HEK293 (cell line): ENCODE data around the gene RANBP1.

Source experiments
- CTCF ChIP-seq: fragments of 450-650 bp; formaldehyde crosslinking; IDR thresholded peaks from 2 replicates; pipeline ENCODE4 v1.5.1; 2016; ENCODE audit warnings: missing biosample characterization, missing genetic modification characterization
- GLIS1 ChIP-seq: fragments of 450-650 bp; formaldehyde crosslinking; IDR thresholded peaks from 2 replicates; pipeline ENCODE4 v1.5.1; 2016; ENCODE audit warnings: missing biosample characterization, missing genetic modification characterization
- MYNN ChIP-seq: fragments of 450-650 bp; formaldehyde crosslinking; IDR thresholded peaks from 2 replicates; pipeline ENCODE4 v1.5.1; 2016; ENCODE audit warnings: missing biosample characterization, missing genetic modification characterization, borderline replicate concordance
- OVOL3 ChIP-seq: fragments of 450-650 bp; formaldehyde crosslinking; IDR thresholded peaks from 2 replicates; pipeline ENCODE4 v1.5.1; 2016; ENCODE audit warnings: missing biosample characterization, missing genetic modification characterization
- ZBTB7A ChIP-seq: fragments of 450-650 bp; formaldehyde crosslinking; IDR thresholded peaks from 2 replicates; pipeline ENCODE4 v1.5.1; 2016; ENCODE audit warnings: low read depth, missing biosample characterization, missing genetic modification characterization
- ZNF184 ChIP-seq: fragments of 450-650 bp; IDR thresholded peaks from 2 replicates; pipeline ENCODE4 v1.5.1; 2018; ENCODE audit warnings: missing biosample characterization, mild to moderate bottlenecking, missing genetic modification characterization
- ZNF274 ChIP-seq, 2 experiments: fragments of 200-500 bp in 1 of 2; fragments of 450-650 bp in 1 of 2; sonication (Bioruptor generic) in 1 of 2; formaldehyde crosslinking in 1 of 2; IDR thresholded peaks; 2 replicates each; pipeline versions ENCODE4 v1.5.1 to v1.6.1; 2014 to 2016; ENCODE audit warnings: borderline replicate concordance in 1 of 2, inconsistent platforms in 1 of 2, low read length in 1 of 2, missing biosample characterization in 1 of 2, missing genetic modification characterization in 1 of 2
- ZNF639 ChIP-seq: fragments of 450-650 bp; formaldehyde crosslinking; IDR thresholded peaks from 2 replicates; pipeline ENCODE4 v1.5.1; 2016; ENCODE audit warnings: missing biosample characterization, missing genetic modification characterization
- ZNF768 ChIP-seq: fragments of 450-650 bp; formaldehyde crosslinking; IDR thresholded peaks from 2 replicates; pipeline ENCODE4 v1.5.1; 2018; ENCODE audit warnings: missing biosample characterization, mild to moderate bottlenecking, missing genetic modification characterization
- ZNF777 ChIP-seq: fragments of 450-650 bp; formaldehyde crosslinking; IDR thresholded peaks from 2 replicates; pipeline ENCODE4 v1.5.1; 2017; ENCODE audit warnings: missing biosample characterization, missing genetic modification characterization, borderline replicate concordance
- ZNF785 ChIP-seq: fragments of 450-650 bp; formaldehyde crosslinking; IDR thresholded peaks from 2 replicates; pipeline ENCODE4 v1.5.1; 2016; ENCODE audit warnings: missing biosample characterization, missing genetic modification characterization
- ZNF830 ChIP-seq: fragments of 450-650 bp; IDR thresholded peaks from 2 replicates; pipeline ENCODE4 v1.5.0; 2018; ENCODE audit warnings: missing biosample characterization, missing genetic modification characterization, low read depth, mild to moderate bottlenecking, moderate library complexity
- TF ChIP-seq, protein P1 (sequence below): fragments of 450-650 bp; formaldehyde crosslinking; conservative IDR thresholded peaks from 2 replicates; pipeline ENCODE4 v1.5.1; 2016; ENCODE audit warnings: low read depth, missing biosample characterization, missing genetic modification characterization
- TF ChIP-seq, protein P2 (sequence below): fragments of 450-650 bp; formaldehyde crosslinking; IDR thresholded peaks from 2 replicates; pipeline ENCODE4 v1.5.1; 2016; ENCODE audit warnings: missing biosample characterization, missing genetic modification characterization

DNA sequence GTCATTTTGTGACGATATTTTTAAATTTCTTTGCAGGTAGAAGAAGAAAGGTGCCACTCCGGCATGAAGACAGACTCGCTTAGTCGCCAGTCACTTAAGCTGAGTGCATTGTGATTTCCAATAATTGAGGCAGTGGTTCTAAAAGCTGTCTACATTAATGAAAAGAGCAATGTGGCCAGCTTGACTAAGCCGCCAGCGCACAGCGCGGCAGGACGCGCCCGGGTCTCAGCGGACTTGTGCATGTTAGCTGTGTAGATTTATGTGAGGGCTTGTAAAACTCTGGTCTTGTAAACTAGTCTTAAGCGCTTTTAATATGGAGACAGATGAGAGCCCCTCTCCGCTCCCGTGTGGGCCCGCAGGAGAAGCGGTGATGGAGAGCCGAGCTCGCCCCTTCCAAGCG lies 30.3 kb upstream of the RANBP1 start:
- TF ChIP-seq, protein P1, sequence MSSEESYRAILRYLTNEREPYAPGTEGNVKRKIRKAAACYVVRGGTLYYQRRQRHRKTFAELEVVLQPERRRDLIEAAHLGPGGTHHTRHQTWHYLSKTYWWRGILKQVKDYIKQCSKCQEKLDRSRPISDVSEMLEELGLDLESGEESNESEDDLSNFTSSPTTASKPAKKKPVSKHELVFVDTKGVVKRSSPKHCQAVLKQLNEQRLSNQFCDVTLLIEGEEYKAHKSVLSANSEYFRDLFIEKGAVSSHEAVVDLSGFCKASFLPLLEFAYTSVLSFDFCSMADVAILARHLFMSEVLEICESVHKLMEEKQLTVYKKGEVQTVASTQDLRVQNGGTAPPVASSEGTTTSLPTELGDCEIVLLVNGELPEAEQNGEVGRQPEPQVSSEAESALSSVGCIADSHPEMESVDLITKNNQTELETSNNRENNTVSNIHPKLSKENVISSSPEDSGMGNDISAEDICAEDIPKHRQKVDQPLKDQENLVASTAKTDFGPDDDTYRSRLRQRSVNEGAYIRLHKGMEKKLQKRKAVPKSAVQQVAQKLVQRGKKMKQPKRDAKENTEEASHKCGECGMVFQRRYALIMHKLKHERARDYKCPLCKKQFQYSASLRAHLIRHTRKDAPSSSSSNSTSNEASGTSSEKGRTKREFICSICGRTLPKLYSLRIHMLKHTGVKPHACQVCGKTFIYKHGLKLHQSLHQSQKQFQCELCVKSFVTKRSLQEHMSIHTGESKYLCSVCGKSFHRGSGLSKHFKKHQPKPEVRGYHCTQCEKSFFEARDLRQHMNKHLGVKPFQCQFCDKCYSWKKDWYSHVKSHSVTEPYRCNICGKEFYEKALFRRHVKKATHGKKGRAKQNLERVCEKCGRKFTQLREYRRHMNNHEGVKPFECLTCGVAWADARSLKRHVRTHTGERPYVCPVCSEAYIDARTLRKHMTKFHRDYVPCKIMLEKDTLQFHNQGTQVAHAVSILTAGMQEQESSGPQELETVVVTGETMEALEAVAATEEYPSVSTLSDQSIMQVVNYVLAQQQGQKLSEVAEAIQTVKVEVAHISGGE (tag by site-specific recombination) = no peak
- TF ChIP-seq ZNF184 = no peak
- TF ChIP-seq ZNF639 (tag by site-specific recombination) = no peak
- TF ChIP-seq ZNF777 = no peak
- no peak for TF ChIP-seq GLIS1 (tag by site-specific recombination)
- no peak for TF ChIP-seq CTCF (tag by site-specific recombination)
- no peak for TF ChIP-seq ZBTB7A (tag by site-specific recombination)
- TF ChIP-seq ZNF274 (IDR thresholded peaks at IDR 0.05; ENCODE audit: low read length) = no peak
- TF ChIP-seq ZNF274 (tag by site-specific recombination; IDR thresholded peaks at IDR 0.05; ENCODE audit: borderline replicate concordance) = no peak
- TF ChIP-seq, protein P2, sequence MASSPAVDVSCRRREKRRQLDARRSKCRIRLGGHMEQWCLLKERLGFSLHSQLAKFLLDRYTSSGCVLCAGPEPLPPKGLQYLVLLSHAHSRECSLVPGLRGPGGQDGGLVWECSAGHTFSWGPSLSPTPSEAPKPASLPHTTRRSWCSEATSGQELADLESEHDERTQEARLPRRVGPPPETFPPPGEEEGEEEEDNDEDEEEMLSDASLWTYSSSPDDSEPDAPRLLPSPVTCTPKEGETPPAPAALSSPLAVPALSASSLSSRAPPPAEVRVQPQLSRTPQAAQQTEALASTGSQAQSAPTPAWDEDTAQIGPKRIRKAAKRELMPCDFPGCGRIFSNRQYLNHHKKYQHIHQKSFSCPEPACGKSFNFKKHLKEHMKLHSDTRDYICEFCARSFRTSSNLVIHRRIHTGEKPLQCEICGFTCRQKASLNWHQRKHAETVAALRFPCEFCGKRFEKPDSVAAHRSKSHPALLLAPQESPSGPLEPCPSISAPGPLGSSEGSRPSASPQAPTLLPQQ = no peak
- TF ChIP-seq MYNN = no peak
- no peak for TF ChIP-seq ZNF830 (tag by site-specific recombination)
- TF ChIP-seq ZNF768 (tag by site-specific recombination) = no peak
- no peak for TF ChIP-seq ZNF785 (tag by site-specific recombination)
- no peak for TF ChIP-seq OVOL3 (tag by site-specific recombination)
